ENCODE results near the gene PARN. TPM values are rescaled to one million over a fixed set of nuclear protein-coding genes. Genes with fewer than 3 reads are reported as not detected.

Gene PARN
- total RNA-seq, 1 donor from 2014 or later = 26.5 TPM

GRCh38 chr16:14511800-14512135, 118.3 kb downstream of the PARN start:
- H3K4me3 Mint-ChIP-seq = no peak overlapping the region
- peaks cover 5% of the 10 kb centered on the region for H3K4me1 Mint-ChIP-seq
- no peak for TF ChIP-seq CTCF (conservative IDR thresholded peaks at IDR 0.05)
- H3K27ac Mint-ChIP-seq (ENCODE audit: unreplicated experiment) = no peak overlapping the region
- no peak for DNase-seq (ENCODE audit: low read depth, low spot score)
- no peaks in the 10 kb centered on the region for H3K9me3 Mint-ChIP-seq
- no peaks in the 10 kb centered on the region for H3K27me3 Mint-ChIP-seq (ENCODE audit: low read depth)
- H3K36me3 Mint-ChIP-seq (ENCODE audit: low read depth) = no peaks in the 10 kb centered on the region

GRCh38 chr16:14510939-14511799, 118.9 kb downstream of the PARN start:
- Mint-ChIP-seq H3K36me3 (ENCODE audit: low read depth) (no peaks in the 10 kb centered on the region), H3K4me3 (no peak overlapping the region), H3K27me3 (ENCODE audit: low read depth) (no peaks in the 10 kb centered on the region), H3K4me1 (peaks cover 5% of the 10 kb centered on the region), H3K9me3 (no peaks in the 10 kb centered on the region), H3K27ac (ENCODE audit: unreplicated experiment) (no peak overlapping the region)
- DNase-seq (ENCODE audit: low read depth, low spot score) = no peak
- TF ChIP-seq CTCF (conservative IDR thresholded peaks at IDR 0.05) = no peak

GRCh38 chr16:14510581-14510938, 119.5 kb downstream of the PARN start:
- Mint-ChIP-seq H3K36me3 (ENCODE audit: low read depth) (no peaks in the 10 kb centered on the region), H3K9me3 (no peaks in the 10 kb centered on the region), H3K4me1 (peaks cover 5% of the 10 kb centered on the region), H3K27me3 (ENCODE audit: low read depth) (no peaks in the 10 kb centered on the region), H3K4me3 (no peak overlapping the region), H3K27ac (ENCODE audit: unreplicated experiment) (no peak overlapping the region)
- DNase-seq (ENCODE audit: low read depth, low spot score) = no peak
- no peak for TF ChIP-seq CTCF (conservative IDR thresholded peaks at IDR 0.05)

- no peak for DNase-seq (ENCODE audit: low read depth, low spot score)
- Mint-ChIP-seq H3K4me1 (peaks cover 5% of the 10 kb centered on the region), H3K36me3 (ENCODE audit: low read depth) (no peaks in the 10 kb centered on the region), H3K9me3 (no peaks in the 10 kb centered on the region), H3K27me3 (ENCODE audit: low read depth) (no peaks in the 10 kb centered on the region), H3K27ac (ENCODE audit: unreplicated experiment) (no peak overlapping the region), H3K4me3 (no peak overlapping the region)
- TF ChIP-seq CTCF (conservative IDR thresholded peaks at IDR 0.05) = no peak
Observed at GRCh38 chr16:14509675-14510132, 120.4 kb downstream of the PARN start.

- no peaks in the 10 kb centered on the region for H3K9me3 Mint-ChIP-seq
- no peak overlapping the region for H3K27ac Mint-ChIP-seq (ENCODE audit: unreplicated experiment)
- DNase-seq (ENCODE audit: low read depth, low spot score) = no peak
- TF ChIP-seq CTCF (conservative IDR thresholded peaks at IDR 0.05) = no peak
- H3K27me3 Mint-ChIP-seq (ENCODE audit: low read depth) = no peaks in the 10 kb centered on the region
- peaks cover 5% of the 10 kb centered on the region for H3K4me1 Mint-ChIP-seq
- no peak overlapping the region for H3K4me3 Mint-ChIP-seq
- H3K36me3 Mint-ChIP-seq (ENCODE audit: low read depth) = no peaks in the 10 kb centered on the region
Observed at GRCh38 chr16:14509055-14509454, 121.0 kb downstream of the PARN start.

Data from neural crest cell (in vitro differentiated cells).